Suppressor macrophage treated with lipopolysaccharide for 4 hours (primary cell): Measurements from ENCODE around the gene TAPBP.
"Not testable (repeated sequence)": the region's sequence is repeated elsewhere in the genome, so short reads cannot be mapped to it uniquely, and the experiment has no call there.

Source experiments
- DNase-seq: peaks from one replicate; pipeline ENCODE4 v3.0.0-alpha.2; 2020

The TAPBP gene

DNA sequence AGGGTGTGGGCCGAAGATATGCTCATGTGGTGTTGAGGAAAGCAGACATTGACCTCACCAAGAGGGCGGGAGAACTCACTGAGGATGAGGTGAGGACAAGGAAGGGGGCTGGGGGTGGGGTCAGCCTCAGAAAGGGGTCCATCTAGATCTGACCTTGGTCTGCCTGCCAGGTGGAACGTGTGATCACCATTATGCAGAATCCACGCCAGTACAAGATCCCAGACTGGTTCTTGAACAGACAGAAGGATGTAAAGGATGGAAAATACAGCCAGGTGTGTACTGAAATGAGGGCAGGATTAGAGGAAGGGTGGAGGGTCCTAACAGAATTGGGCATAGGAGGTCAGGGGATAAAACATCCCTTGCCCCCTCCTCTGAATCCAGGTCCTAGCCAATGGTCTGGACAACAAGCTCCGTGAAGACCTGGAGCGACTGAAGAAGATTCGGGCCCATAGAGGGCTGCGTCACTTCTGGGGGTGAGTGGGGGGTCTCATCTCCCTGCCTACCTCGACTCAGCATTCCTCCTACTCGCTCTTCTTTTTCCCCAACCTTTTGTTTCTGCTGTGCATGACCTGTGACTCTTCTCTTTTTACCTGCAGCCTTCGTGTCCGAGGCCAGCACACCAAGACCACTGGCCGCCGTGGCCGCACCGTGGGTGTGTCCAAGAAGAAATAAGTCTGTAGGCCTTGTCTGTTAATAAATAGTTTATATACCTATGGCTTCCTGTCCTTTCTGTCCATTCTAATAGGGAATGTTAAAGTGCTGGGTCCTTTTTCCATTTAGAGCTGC lies 37.9 kb downstream of the TAPBP start:
- DNase-seq = not testable (repeated sequence)

- DNase-seq = no peak
Observed at GRCh38 chr6:33273924-33274902, 39.7 kb downstream of the TAPBP start.

DNA sequence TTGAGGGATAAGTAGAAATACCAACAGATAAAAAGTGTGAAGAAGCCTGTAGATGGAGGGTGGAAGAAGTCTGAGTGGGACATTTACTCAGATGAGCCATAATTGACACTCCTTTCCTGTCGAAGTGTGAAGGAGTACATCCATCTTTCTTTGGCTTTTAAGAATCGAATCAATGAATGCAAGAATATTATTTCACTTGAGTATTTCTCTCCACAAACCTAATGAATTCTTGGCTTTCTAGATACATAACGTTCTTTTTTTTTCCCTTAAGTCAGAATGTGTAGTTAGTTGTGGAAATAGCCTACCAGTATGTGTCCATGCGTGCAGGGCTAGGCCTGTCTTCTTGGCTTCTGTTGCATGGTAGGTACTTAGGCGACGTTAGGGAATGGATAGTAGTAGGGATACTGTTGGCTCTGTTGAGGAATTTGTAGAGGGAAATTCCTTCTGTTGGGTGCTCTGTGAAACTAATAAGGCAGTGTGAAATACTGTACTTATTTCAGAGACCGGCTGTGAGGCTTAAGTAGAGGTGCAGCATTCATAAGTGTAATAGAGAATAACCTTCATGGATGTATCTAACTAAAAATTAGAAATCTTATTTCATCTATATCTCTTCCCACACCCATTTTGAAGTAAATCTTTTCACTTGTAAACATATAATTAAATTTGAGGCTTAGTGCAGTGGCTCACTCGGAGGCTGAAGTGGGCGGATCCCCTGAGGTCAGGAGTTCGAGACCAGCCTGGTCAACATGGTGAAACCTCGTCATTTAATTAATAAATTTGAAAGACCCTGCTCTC lies 40.6 kb downstream of the TAPBP start:
- DNase-seq = no peak

DNA sequence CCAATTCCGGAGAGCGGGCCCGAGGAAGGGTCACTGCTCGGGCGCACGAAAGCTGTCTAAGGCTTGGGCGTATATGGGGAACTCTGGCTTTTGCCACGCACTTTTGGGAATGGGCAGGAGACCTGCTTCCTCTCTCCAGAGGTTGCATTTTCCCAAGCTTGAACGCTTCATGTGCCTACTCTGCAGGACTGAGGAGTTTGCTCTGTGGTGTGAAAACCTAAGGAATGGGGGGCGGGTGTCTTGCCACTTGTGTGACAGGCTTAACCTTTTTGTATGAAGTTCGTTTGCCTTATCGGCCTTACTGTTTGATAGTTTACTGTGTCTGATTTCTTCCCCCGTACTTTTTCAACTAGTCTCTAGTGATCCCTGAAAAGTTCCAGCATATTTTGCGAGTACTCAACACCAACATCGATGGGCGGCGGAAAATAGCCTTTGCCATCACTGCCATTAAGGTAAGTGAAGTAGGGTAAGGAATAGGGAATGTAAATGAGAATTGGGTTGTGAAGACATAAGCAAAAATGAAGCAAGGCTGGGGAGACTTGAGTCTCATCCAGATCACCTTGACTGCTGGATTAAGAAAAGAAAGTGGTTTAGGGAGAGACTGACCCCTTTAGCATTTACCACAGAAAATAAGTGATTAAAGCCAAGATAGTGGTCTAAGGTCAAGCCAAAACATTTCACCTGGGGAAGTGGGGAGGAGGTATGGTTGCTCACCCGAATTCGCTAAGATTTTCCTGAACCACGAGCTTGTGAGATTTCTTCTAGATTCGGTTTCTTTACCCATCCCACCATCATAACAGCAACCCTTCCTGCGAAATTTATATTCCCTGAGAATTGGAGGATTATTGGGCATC lies 41.4 kb downstream of the TAPBP start:
- no peak for DNase-seq

GRCh38 chr6:33271468-33272274 lies 42.2 kb downstream of the TAPBP start, which contains the start of the genes RPS18 and VPS52:
TSS of gene RPS18 (plus strand) at chr6:33272075. CDS start at chr6:33272120, 45 bp downstream.
TSS of gene VPS52 (minus strand) at chr6:33271876. CDS start at chr6:33271675, 201 bp downstream.
- DNase-seq = peak; percentile 99

DNA sequence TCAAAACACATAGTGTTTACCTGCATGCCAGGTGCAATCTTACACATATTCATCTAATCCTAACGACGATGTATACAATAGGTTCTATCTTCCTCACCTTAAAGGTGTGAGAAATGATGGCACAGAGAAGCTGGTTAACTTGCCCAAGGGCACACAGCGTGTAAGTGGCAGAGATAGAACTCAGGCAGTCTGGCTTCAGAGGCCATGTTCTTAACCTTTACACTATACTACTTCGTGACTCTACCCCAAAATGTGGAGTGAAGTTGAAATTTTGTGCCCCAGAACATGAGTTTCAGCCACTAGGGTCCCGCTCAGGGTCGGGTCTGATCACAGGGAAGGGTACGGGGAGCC lies 42.8 kb downstream of the TAPBP start:
- DNase-seq = no peak

DNA sequence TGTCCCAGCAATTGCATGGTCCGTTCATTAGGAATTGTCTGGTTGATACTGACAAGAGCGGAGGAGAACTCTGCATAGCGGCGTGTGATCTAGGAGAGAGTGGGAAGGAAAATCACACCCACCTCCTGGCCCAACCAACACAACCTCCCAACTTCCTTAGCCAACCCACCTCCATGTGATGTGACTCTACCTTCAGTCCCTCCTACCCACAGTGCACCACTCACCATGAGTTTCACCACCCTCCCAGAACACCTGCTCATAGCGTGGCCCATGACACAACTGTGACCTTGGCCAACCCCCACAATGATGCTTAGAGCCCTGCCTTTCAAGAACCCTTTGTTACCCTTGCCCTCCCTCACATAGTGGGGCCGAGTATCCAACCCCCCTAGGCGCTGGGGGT lies 49.9 kb downstream of the TAPBP start:
- no peak for DNase-seq

GRCh38 chr6:33262490-33262889 lies 51.4 kb downstream of the TAPBP start:
- DNase-seq = not testable (repeated sequence)

DNA sequence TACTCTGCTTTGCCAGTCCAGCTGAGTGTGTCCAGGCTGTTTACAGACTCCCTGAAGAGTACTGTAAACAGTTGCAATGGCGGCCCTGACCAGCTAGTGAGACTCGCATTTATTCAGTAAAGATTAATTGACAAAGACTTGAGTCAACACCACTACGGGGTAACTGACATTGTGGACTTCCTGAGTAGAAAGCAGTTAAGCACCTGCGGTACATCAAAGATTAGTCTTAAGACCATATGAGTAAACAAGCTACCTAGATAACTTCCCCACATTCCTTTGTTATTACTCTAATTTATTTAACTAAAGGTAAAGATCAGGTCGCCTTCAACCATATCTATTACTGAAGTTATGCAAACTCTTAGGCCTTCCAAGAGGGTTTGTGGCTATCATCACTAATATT lies 54.8 kb downstream of the TAPBP start:
- no peak for DNase-seq

DNA sequence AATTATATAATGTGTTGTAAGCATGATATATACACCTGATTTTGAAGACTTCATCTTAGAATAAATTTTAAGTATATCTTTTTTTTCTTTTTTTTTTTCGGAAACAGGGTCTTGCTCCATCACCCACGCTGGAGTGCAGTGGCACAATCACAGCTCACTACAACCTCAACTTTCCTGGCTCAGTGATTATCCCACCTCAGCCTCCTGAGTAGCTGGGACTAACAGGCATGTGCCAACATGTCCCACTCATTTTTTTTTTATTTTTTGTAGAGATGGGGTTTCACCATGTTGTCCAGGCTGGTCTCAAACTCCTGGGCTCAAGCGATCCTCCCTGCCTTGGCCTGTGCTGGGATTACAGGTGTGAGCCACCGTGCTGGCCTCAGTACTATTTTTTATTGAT lies 59.3 kb downstream of the TAPBP start:
- no peak for DNase-seq

- DNase-seq = peak; percentile 35
Observed at GRCh38 chr6:33252759-33253158, 61.1 kb downstream of the TAPBP start.

DNA sequence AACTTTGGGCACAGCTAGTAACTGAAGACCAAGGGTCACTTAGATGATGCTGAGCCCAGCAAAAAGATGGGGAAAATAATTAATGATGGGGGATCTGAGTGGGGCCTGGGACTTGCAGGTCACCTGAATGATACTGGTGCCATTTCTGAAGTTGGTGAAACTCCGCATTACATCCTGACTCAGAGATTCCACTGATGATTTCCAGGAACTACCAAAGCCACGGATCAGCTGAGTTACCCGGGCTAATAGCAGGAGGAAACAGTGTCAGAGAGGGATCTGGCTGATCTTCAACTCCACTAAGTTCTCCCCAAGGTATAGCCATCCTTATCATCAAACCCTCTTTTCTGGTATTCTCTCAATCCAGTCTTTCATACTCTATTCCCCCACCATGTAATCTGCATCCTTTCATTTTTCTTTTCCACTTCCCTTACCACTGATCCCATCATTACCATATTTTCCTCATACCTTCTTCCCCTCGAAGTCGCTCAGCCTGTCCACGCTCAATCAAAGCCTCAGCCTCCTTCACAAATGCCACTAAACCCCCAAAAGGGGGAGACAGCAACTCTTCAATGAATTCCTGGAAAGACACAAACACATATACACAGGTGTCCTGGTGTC lies 62.4 kb downstream of the TAPBP start:
- DNase-seq = no peak

DNA sequence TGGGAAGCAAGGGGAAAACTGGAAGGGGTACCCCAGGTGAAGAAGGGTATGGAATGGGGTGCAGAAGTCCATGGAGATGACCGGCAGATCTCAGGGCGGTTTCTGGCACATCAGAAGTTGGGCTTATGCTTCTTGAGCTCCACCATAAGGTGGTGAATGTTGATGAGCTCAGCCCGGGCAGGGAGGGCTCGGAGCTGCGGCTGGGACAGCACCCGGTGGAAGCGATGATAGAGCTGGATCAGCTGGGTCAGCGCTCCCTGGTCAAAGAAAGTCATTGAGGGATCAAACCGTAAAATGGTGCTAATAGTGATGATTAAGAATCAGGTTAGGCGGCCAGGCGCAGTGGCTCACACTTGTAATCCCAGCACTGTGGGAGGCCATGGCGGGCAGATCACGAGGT lies 63.1 kb downstream of the TAPBP start:
- DNase-seq = no peak

DNA sequence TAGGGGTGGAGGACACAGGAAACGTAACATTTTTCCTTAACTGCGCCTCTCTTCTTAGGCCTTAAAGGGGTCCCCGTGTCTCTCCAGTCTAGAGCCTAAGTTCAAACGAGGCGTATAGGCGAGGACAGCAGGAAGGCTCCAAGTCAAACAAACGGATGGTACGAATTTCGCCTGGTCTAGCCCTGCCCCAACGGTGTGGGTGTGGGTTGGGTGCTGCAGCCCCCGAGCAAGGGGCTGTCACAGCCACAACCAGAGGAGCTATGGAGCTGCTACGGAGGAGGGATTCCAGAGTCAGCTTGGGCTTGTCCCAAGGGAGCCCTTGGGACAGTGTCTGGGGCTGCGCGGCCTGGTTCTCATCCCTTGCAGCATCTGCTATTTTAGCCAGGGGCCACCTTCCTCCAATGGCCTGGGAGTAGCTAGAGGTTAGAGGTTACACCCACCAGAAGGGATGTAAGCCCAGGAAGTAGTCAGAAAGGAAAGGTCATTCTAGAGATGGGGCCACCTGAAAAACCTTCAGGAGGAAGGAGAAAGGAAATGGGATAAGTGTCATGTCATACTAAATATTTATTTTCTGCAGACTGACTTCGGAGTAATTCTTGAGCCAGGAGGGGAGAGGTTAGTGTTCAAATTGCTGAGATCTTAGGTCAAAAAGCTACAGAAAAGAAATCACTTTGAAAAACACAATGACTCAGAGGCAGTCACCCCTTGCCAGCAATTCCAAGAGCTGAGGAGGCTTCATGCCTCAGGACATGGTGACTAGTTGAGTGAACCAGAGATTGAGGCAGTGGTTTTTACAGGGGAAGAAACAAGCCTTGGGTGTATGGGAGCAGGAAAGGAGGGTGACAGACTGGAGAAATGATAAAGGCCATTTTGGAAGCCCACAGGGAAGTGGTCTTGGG lies 63.9 kb downstream of the TAPBP start:
- DNase-seq = peak; percentile 44
